GM12865 (cell line): ENCODE data around the gene SYTL2.

Experiments used
- DNase-seq: peaks from one replicate; pipeline ENCODE4 v3.0.0; 2010; ENCODE audit warnings: low read depth
- H3K4me3 ChIP-seq: 2 replicates; pipeline ENCODE4 v1.5.1; 2011; ENCODE audit warnings: mild to moderate bottlenecking, low read depth, low read length, control low read depth
- TF ChIP-seq, protein P1 (sequence below): IDR thresholded peaks from 2 replicates; pipeline ENCODE4 v1.5.1; 2011; ENCODE audit warnings: low read length, control low read depth, low read depth, inconsistent platforms; ENCODE audit not compliant: insufficient read depth; ENCODE audit errors: missing control alignments

Gene SYTL2

DNA sequence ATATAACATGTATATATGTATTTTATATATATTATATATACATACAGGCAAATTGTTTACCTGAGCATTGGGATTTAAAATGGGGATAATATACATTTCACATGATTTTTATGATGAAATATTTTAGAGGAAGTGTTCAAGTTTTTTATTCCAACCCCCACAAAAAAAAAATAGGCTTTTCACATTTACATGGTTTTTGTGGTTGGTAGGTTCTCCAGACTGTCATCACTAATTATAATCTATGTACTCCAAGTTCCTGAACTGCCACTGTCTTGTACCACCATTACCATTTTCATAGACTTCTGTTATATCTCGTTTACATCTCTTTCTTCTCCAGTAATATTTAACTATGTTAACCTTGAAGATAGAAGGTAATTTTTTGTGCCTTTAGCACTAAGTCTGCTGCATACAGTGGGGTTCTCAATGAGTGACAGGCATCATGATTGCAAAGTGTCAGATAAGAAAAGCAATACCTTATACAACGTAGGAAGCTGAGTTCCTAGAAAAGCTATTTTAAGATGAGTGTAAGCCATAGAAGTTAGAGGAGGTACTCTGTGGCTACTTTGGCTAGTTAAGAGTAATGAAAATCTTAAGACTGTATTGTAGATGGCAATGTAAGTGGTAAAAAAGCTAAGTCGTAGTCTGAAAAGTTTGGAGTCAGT, 158.0 kb downstream of the SYTL2 start:
- TF ChIP-seq, protein P1, sequence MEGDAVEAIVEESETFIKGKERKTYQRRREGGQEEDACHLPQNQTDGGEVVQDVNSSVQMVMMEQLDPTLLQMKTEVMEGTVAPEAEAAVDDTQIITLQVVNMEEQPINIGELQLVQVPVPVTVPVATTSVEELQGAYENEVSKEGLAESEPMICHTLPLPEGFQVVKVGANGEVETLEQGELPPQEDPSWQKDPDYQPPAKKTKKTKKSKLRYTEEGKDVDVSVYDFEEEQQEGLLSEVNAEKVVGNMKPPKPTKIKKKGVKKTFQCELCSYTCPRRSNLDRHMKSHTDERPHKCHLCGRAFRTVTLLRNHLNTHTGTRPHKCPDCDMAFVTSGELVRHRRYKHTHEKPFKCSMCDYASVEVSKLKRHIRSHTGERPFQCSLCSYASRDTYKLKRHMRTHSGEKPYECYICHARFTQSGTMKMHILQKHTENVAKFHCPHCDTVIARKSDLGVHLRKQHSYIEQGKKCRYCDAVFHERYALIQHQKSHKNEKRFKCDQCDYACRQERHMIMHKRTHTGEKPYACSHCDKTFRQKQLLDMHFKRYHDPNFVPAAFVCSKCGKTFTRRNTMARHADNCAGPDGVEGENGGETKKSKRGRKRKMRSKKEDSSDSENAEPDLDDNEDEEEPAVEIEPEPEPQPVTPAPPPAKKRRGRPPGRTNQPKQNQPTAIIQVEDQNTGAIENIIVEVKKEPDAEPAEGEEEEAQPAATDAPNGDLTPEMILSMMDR = no peak
- no peak overlapping the region for H3K4me3 ChIP-seq
- no peak for DNase-seq

DNA sequence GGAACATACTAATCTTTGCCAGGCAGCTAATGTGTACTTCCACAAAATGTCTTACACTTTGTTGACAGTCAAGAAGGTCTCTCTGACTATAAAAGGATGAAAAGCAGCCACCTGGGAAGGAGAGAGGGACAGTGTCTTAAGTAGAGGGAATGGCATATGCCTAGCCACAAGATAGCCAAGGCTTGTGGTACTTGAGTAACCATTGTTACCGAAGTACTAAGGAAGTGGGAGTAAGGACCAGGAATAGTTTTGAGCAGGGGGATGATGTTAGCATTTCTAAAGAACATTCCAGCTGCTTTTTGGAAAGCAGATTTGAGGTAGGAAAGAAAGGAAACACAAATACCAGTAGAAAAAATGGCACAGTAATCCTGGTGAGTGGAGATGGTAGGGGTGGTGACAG, 159.8 kb downstream of the SYTL2 start:
- no peak for DNase-seq
- no peak overlapping the region for H3K4me3 ChIP-seq
- TF ChIP-seq, protein P1 = no peak

DNA sequence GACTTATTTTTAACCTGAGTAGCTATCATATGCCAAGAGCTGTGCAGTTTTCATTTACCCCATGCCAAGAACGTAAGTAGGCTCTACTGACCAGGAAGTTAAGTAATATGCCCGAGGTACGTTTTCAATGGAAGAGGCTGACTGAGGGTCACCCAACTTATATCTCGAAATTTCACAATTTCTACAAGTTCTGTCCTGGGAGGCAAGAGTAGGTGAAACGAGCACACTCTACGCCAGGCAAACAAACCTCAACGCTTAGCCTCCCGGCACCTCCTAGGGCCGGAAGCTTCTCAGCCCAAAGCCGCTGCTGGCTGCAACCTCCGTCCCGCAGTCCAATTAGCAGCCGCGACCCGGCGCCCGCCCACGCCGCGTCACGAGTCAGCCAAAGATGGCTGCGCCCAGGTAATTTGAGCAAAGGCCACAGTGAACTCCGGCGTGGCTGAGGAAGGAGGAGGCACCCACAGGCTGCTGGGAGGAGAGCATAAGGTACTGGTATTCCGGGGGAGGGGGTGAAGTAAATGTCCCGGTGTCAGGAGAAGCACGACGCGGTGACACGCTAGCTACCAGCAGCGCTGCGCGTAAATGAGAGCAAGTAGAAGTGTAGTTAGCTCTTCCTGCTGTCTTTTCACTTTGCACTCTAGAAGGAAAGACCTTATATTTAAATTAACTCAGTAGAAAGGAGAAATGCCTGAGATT, 163.2 kb downstream of the SYTL2 start, which contains the start of gene TMEM126A:
TSS of gene TMEM126A (plus strand) at position 364 of the 696 bp plus-strand sequence. CDS start 2,289 bp downstream, outside the sequence.
- H3K4me3 ChIP-seq = peak within 1 kb of the TSS; percentile 86
- peak; percentile 92 for DNase-seq
- TF ChIP-seq, protein P1 = no peak

DNA sequence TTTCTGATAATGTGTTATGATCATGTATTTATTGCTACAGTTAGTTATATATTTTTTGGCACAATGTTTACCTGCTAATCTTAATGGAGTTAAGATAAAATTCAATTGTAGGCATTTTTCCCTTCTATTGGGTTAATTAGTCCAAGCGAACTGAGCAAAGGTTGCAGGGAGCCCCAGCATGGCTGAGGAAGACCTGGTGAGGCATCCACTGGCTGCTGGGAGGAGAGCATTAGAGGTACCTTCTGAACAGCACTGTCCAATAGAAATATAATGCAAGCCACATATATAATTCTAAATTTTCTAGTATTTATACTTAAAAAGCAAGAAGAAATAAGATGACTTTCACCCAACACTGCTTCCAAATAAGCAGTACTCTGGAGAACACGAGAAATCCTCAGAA, 163.9 kb downstream of the SYTL2 start:
- TF ChIP-seq, protein P1 = no peak
- no peak for DNase-seq
- H3K4me3 ChIP-seq = peak overlapping the region; percentile 86
